DND-41 (cell line): Measurements from ENCODE around the gene ZNF521.

Experiments used
- ATAC-seq: fragments of 200-7000 bp; cut with Tn5 transposase; 3 replicates; pipeline ENCODE4 v1.9.1; 2021; ENCODE audit warnings: low read depth; ENCODE audit not compliant: insufficient read depth
- DNase-seq: peaks from one replicate; pipeline ENCODE4 v3.0.0-alpha.2; 2020
- H2AFZ ChIP-seq: 2 replicates; pipeline ENCODE4 v1.6.0; 2012; ENCODE audit warnings: low read depth, low read length
- H3K27ac ChIP-seq: 2 replicates; pipeline ENCODE4 v1.5.1; 2012; ENCODE audit warnings: low read length, inconsistent platforms
- H3K27me3 ChIP-seq: fragments of 200-600 bp; sonication (generic); 2 replicates; pipeline ENCODE4 v1.6.0; 2012; ENCODE audit warnings: low read length, mild to moderate bottlenecking, inconsistent platforms; ENCODE audit not compliant: insufficient read depth, poor library complexity
- H3K36me3 ChIP-seq: 2 replicates; pipeline ENCODE4 v1.5.1; 2012; ENCODE audit warnings: low read length, inconsistent platforms; ENCODE audit not compliant: insufficient read depth
- H3K4me1 ChIP-seq: 2 replicates; pipeline ENCODE4 v1.5.1; 2012; ENCODE audit warnings: mild to moderate bottlenecking, low read length; ENCODE audit not compliant: insufficient read depth
- H3K4me2 ChIP-seq: 2 replicates; pipeline ENCODE4 v1.6.0; 2012; ENCODE audit warnings: mild to moderate bottlenecking, moderate library complexity, low read length, inconsistent platforms; ENCODE audit not compliant: insufficient read depth
- H3K4me3 ChIP-seq, 2 experiments: fragments of 200-600 bp in 1 of 2; shearing (Covaris generic) in 1 of 2; 2 replicates each; pipeline ENCODE4 v1.5.1; 2012 to 2016; ENCODE audit warnings: inconsistent platforms in 2 of 2, low read length in 2 of 2, mild to moderate bottlenecking in 2 of 2, low read depth in 1 of 2, moderate library complexity in 1 of 2
- H3K79me2 ChIP-seq: 2 replicates; pipeline ENCODE4 v1.6.0; 2012; ENCODE audit warnings: low read length, inconsistent platforms; ENCODE audit not compliant: insufficient read depth
- H3K9ac ChIP-seq: 2 replicates; pipeline ENCODE4 v1.6.0; 2012; ENCODE audit warnings: low read depth, mild to moderate bottlenecking, inconsistent platforms, low read length, moderate library complexity
- H3K9me3 ChIP-seq: 2 replicates; pipeline ENCODE4 v1.5.1; 2012; ENCODE audit warnings: low read length, moderate library complexity, mild to moderate bottlenecking, inconsistent platforms; ENCODE audit not compliant: insufficient read depth, severe bottlenecking
- H4K20me1 ChIP-seq: 2 replicates; pipeline ENCODE4 v1.6.0; 2012; ENCODE audit warnings: low read length; ENCODE audit not compliant: insufficient read depth
- CTCF ChIP-seq: IDR thresholded peaks from 2 replicates; pipeline ENCODE4 v1.5.1; 2012; ENCODE audit warnings: borderline replicate concordance, low read length, moderate library complexity, mild to moderate bottlenecking; ENCODE audit not compliant: poor library complexity, severe bottlenecking; ENCODE audit errors: extremely low read depth
- EZH2 ChIP-seq: IDR thresholded peaks from 3 replicates; pipeline ENCODE4 v1.6.1; 2012; ENCODE audit warnings: borderline replicate concordance, low read depth, mild to moderate bottlenecking, moderate library complexity, low read length, inconsistent platforms; ENCODE audit not compliant: severe bottlenecking

Gene ZNF521

GRCh38 chr18:25329783-25330182 is 22.2 kb downstream of the ZNF521 start:
- H3K4me1 ChIP-seq, result no peaks in the 10 kb centered on the region
- no peak overlapping the region for H2AFZ ChIP-seq
- H4K20me1 ChIP-seq, result no peaks in the 10 kb centered on the region
- no peak for DNase-seq
- no peak overlapping the region for H3K27ac ChIP-seq
- TF ChIP-seq CTCF, result no peak
- no peak for TF ChIP-seq EZH2
- peaks cover 3% of the 10 kb centered on the region for H3K27me3 ChIP-seq
- H3K4me3 ChIP-seq, result no peak overlapping the region
- no peak overlapping the region for H3K4me2 ChIP-seq
- H3K9ac ChIP-seq, result no peak overlapping the region
- H3K9me3 ChIP-seq, result no peaks in the 10 kb centered on the region
- H3K79me2 ChIP-seq, result no peaks in the 10 kb centered on the region
- no peaks in the 10 kb centered on the region for H3K36me3 ChIP-seq
- no peak for ATAC-seq

- Histone ChIP-seq H3K4me1 (no peaks in the 10 kb centered on the region), H2AFZ (no peak overlapping the region), H3K4me2 (no peak overlapping the region), H3K27ac (no peak overlapping the region), H3K9me3 (no peaks in the 10 kb centered on the region), H4K20me1 (no peaks in the 10 kb centered on the region), H3K9ac (no peak overlapping the region), H3K36me3 (no peaks in the 10 kb centered on the region), H3K4me3 (no peak overlapping the region), H3K79me2 (no peaks in the 10 kb centered on the region), H3K27me3 (no peaks in the 10 kb centered on the region)
- ATAC-seq (no peak), DNase-seq (no peak)
- TF ChIP-seq CTCF, result no peak
- TF ChIP-seq EZH2, result no peak
Measured at GRCh38 chr18:25327584-25327983, 24.4 kb downstream of the ZNF521 start.

GRCh38 chr18:25326361-25326952 is 25.5 kb downstream of the ZNF521 start:
- H3K4me2 ChIP-seq, result no peak overlapping the region
- H4K20me1 ChIP-seq, result no peaks in the 10 kb centered on the region
- no peaks in the 10 kb centered on the region for H3K4me1 ChIP-seq
- no peak for DNase-seq
- H3K79me2 ChIP-seq, result no peaks in the 10 kb centered on the region
- TF ChIP-seq CTCF (no peak), EZH2 (no peak)
- H3K27me3 ChIP-seq, result no peaks in the 10 kb centered on the region
- no peak overlapping the region for H3K9ac ChIP-seq
- no peaks in the 10 kb centered on the region for H3K9me3 ChIP-seq
- no peak overlapping the region for H3K4me3 ChIP-seq
- no peak overlapping the region for H2AFZ ChIP-seq
- H3K36me3 ChIP-seq, result no peaks in the 10 kb centered on the region
- no peak for ATAC-seq
- H3K27ac ChIP-seq, result no peak overlapping the region
